Epithelial cell of esophagus (primary cell): Measurements from ENCODE around the gene ABTB2.
A peak's percentile ranks its signal among the peaks of the same experiment; 100 is the strongest.

ENCODE experiments used
- DNase-seq: peaks from one replicate; pipeline ENCODE4 v3.0.0; 2010; ENCODE audit warnings: low read depth
- H3K4me3 ChIP-seq: 2 replicates; pipeline ENCODE4 v1.5.1; 2011; ENCODE audit warnings: mild to moderate bottlenecking, low read length, control low read depth
- TF ChIP-seq, protein P1 (sequence below): IDR thresholded peaks from 2 replicates; pipeline ENCODE4 v1.5.1; 2011; ENCODE audit warnings: low read depth, mild to moderate bottlenecking, low read length, control low read depth, inconsistent platforms; ENCODE audit not compliant: insufficient read depth; ENCODE audit errors: missing control alignments

The ABTB2 gene

GRCh38 chr11:34239465-34240149 is 118.2 kb downstream of the ABTB2 start:
- H3K4me3 ChIP-seq = no peak overlapping the region
- no peak for DNase-seq
- TF ChIP-seq, protein P1, sequence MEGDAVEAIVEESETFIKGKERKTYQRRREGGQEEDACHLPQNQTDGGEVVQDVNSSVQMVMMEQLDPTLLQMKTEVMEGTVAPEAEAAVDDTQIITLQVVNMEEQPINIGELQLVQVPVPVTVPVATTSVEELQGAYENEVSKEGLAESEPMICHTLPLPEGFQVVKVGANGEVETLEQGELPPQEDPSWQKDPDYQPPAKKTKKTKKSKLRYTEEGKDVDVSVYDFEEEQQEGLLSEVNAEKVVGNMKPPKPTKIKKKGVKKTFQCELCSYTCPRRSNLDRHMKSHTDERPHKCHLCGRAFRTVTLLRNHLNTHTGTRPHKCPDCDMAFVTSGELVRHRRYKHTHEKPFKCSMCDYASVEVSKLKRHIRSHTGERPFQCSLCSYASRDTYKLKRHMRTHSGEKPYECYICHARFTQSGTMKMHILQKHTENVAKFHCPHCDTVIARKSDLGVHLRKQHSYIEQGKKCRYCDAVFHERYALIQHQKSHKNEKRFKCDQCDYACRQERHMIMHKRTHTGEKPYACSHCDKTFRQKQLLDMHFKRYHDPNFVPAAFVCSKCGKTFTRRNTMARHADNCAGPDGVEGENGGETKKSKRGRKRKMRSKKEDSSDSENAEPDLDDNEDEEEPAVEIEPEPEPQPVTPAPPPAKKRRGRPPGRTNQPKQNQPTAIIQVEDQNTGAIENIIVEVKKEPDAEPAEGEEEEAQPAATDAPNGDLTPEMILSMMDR = no peak

GRCh38 chr11:34238966-34239365 is 118.8 kb downstream of the ABTB2 start:
- no peak overlapping the region for H3K4me3 ChIP-seq
- TF ChIP-seq, protein P1 = no peak
- no peak for DNase-seq

- DNase-seq = peak; percentile 98
- TF ChIP-seq, protein P1 = no peak
- no peak overlapping the region for H3K4me3 ChIP-seq
Measured at GRCh38 chr11:34238533-34238932, 119.3 kb downstream of the ABTB2 start.

DNA sequence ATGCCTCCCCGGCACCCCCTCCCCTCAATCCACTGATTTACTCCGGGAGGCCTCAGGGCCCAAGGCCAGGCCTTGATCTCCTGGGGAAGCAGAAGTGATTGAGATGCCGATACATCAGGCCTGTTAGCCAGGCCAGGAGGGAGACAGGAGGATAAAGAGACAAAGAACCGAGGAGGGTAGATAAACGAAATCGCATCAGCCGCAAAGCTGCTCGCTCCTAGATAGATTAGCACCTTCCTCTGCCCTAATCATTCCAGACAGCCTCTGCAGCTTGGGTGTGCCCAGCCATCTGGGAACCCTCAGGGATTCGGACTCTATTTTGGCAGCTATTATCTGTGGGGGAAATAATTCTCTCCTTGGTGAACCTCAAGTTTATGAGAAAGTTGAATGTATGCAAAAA is 121.2 kb downstream of the ABTB2 start:
- H3K4me3 ChIP-seq = no peak overlapping the region
- TF ChIP-seq, protein P1 = no peak
- DNase-seq = no peak

GRCh38 chr11:34235591-34236071 is 122.2 kb downstream of the ABTB2 start:
- TF ChIP-seq, protein P1 = no peak
- no peak overlapping the region for H3K4me3 ChIP-seq
- no peak for DNase-seq

- DNase-seq = no peak
Measured at GRCh38 chr11:34235189-34235588, 122.6 kb downstream of the ABTB2 start.

More at GRCh38 chr11:34235189-34235588, 122.6 kb downstream of the ABTB2 start:
- TF ChIP-seq, protein P1 = no peak
- no peak overlapping the region for H3K4me3 ChIP-seq
